Astrocyte (in vitro differentiated cells and primary cell): ENCODE data around the gene AFF3. TPM values are rescaled to one million over a fixed set of nuclear protein-coding genes. Genes with fewer than 3 reads are reported as not detected.

Experiments used
- DNase-seq: peaks from one replicate; pipeline ENCODE4 v3.0.0-alpha.2; 2010; ENCODE audit warnings: low read depth
- FAIRE-seq: peaks from 2 replicates; lab custom pipeline; 2011; peaks lifted over from hg19 to GRCh38; lab: Jason Lieb, UNC
- H2AFZ ChIP-seq: 2 replicates; pipeline ENCODE4 v1.6.0; 2012; ENCODE audit warnings: low read depth, low read length, inconsistent platforms
- H3K27ac ChIP-seq: 2 replicates; pipeline ENCODE4 v1.5.1; 2011; ENCODE audit warnings: low read depth, low read length, inconsistent platforms
- H3K27me3 ChIP-seq: 2 replicates; pipeline ENCODE4 v1.6.0; 2011; ENCODE audit warnings: low read length, inconsistent platforms; ENCODE audit not compliant: insufficient read depth
- H3K36me3 ChIP-seq: 2 replicates; pipeline ENCODE4 v1.5.1; 2011; ENCODE audit warnings: low read length, inconsistent platforms; ENCODE audit not compliant: insufficient read depth
- H3K4me1 ChIP-seq: 2 replicates; pipeline ENCODE4 v1.5.1; 2011; ENCODE audit warnings: low read length, inconsistent platforms; ENCODE audit not compliant: insufficient read depth
- H3K4me2 ChIP-seq: 2 replicates; pipeline ENCODE4 v1.6.0; 2012; ENCODE audit warnings: low read length, inconsistent platforms
- H3K4me3 ChIP-seq: 2 replicates; pipeline ENCODE4 v1.5.1; 2011; ENCODE audit warnings: low read depth, mild to moderate bottlenecking, low read length, inconsistent platforms; ENCODE audit not compliant: insufficient read depth
- H3K79me2 ChIP-seq: 2 replicates; pipeline ENCODE4 v1.6.0; 2012; ENCODE audit warnings: mild to moderate bottlenecking, low read length, inconsistent platforms; ENCODE audit not compliant: insufficient read depth
- H3K9ac ChIP-seq: 2 replicates; pipeline ENCODE4 v1.6.0; 2012; ENCODE audit warnings: mild to moderate bottlenecking, low read length, inconsistent platforms
- H3K9me3 ChIP-seq: 2 replicates; pipeline ENCODE4 v1.5.1; 2012; ENCODE audit warnings: low read depth, mild to moderate bottlenecking, low read length, inconsistent platforms; ENCODE audit not compliant: insufficient read depth
- H4K20me1 ChIP-seq: 2 replicates; pipeline ENCODE4 v1.6.0; 2012; ENCODE audit warnings: low read length, inconsistent platforms; ENCODE audit not compliant: insufficient read depth
- H3K27ac Mint-ChIP-seq: one replicate; pipeline ENCODE4 v1.8.0; 2021; ENCODE audit warnings: mild to moderate bottlenecking, mixed read lengths; ENCODE audit not compliant: unreplicated experiment
- H3K27me3 Mint-ChIP-seq: one replicate; pipeline ENCODE4 v1.8.0; 2021; ENCODE audit warnings: low read depth, mixed read lengths; ENCODE audit not compliant: unreplicated experiment
- H3K36me3 Mint-ChIP-seq: one replicate; pipeline ENCODE4 v1.8.0; 2021; ENCODE audit warnings: low read depth, mixed read lengths; ENCODE audit not compliant: unreplicated experiment
- H3K4me1 Mint-ChIP-seq: one replicate; pipeline ENCODE4 v1.8.0; 2021; ENCODE audit warnings: low read depth, mixed read lengths; ENCODE audit not compliant: unreplicated experiment
- H3K4me3 Mint-ChIP-seq: one replicate; pipeline ENCODE4 v1.8.0; 2021; ENCODE audit warnings: mild to moderate bottlenecking, moderate library complexity, mixed read lengths; ENCODE audit not compliant: unreplicated experiment
- H3K9me3 Mint-ChIP-seq: one replicate; pipeline ENCODE4 v1.8.0; 2021; ENCODE audit warnings: mild to moderate bottlenecking, mixed read lengths; ENCODE audit not compliant: unreplicated experiment
- EZH2 ChIP-seq: IDR thresholded peaks from 2 replicates; pipeline ENCODE4 v1.6.1; 2012; ENCODE audit warnings: mild to moderate bottlenecking, low read length, inconsistent platforms; ENCODE audit not compliant: insufficient read depth
- total RNA-seq: library from RNA; stranded (reverse); gene quantifications from 2 replicates; pipeline ENCODE4 v1.2.1, GENCODE V29; 2021
- TF ChIP-seq, protein P1 (sequence below): IDR thresholded peaks from 2 replicates; pipeline ENCODE4 v1.5.1; 2011; ENCODE audit warnings: low read depth, mild to moderate bottlenecking, inconsistent platforms, low read length, moderate library complexity; ENCODE audit not compliant: insufficient read depth

The AFF3 gene
- total RNA-seq, 1 donor from 2014 or later = 14.7 TPM

DNA sequence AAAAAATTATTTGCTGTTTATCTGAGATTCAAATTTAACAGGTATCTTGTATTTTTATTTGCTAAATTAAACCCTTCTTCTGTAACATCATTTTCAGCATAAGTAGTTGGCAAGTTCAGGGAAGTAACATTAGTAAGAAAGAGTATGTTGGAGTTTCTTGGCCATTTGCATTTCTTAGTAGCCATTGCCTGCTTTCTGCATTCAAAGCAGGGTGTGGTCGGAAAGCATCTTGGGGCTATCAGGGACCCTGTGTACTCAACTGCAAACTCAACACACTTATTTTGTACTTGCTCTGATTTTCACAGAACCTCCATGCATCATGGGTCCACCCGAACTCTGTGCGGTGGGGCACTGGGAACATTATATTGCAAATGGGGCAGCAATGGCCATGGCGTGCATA is 622.2 kb downstream of the AFF3 start:
- no peak overlapping the region for H3K27ac ChIP-seq
- H3K79me2 ChIP-seq = no peaks in the 10 kb centered on the region
- H2AFZ ChIP-seq = no peak overlapping the region
- no peaks in the 10 kb centered on the region for H3K36me3 Mint-ChIP-seq
- H3K4me1 Mint-ChIP-seq = no peaks in the 10 kb centered on the region
- no peak for FAIRE-seq
- no peak for DNase-seq
- H3K4me3 ChIP-seq = no peak overlapping the region
- no peaks in the 10 kb centered on the region for H3K36me3 ChIP-seq
- H3K27ac Mint-ChIP-seq = no peak overlapping the region
- H3K4me2 ChIP-seq = no peak overlapping the region
- H3K27me3 Mint-ChIP-seq = peaks cover 8% of the 10 kb centered on the region
- no peaks in the 10 kb centered on the region for H3K9me3 Mint-ChIP-seq
- peaks cover 3% of the 10 kb centered on the region for H3K27me3 ChIP-seq
- no peak for TF ChIP-seq EZH2
- TF ChIP-seq, protein P1, sequence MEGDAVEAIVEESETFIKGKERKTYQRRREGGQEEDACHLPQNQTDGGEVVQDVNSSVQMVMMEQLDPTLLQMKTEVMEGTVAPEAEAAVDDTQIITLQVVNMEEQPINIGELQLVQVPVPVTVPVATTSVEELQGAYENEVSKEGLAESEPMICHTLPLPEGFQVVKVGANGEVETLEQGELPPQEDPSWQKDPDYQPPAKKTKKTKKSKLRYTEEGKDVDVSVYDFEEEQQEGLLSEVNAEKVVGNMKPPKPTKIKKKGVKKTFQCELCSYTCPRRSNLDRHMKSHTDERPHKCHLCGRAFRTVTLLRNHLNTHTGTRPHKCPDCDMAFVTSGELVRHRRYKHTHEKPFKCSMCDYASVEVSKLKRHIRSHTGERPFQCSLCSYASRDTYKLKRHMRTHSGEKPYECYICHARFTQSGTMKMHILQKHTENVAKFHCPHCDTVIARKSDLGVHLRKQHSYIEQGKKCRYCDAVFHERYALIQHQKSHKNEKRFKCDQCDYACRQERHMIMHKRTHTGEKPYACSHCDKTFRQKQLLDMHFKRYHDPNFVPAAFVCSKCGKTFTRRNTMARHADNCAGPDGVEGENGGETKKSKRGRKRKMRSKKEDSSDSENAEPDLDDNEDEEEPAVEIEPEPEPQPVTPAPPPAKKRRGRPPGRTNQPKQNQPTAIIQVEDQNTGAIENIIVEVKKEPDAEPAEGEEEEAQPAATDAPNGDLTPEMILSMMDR = no peak
- H4K20me1 ChIP-seq = no peaks in the 10 kb centered on the region
- H3K9ac ChIP-seq = no peak overlapping the region
- H3K4me1 ChIP-seq = no peaks in the 10 kb centered on the region
- H3K4me3 Mint-ChIP-seq = no peak overlapping the region
- no peaks in the 10 kb centered on the region for H3K9me3 ChIP-seq

GRCh38 chr2:99514357-99514756 is 628.0 kb downstream of the AFF3 start:
- Mint-ChIP-seq H3K27ac (no peak overlapping the region), H3K4me1 (no peaks in the 10 kb centered on the region), H3K9me3 (no peaks in the 10 kb centered on the region), H3K4me3 (no peak overlapping the region), H3K36me3 (no peaks in the 10 kb centered on the region), H3K27me3 (peaks cover 12% of the 10 kb centered on the region)
- Histone ChIP-seq H3K27me3 (peaks cover 3% of the 10 kb centered on the region), H3K27ac (no peak overlapping the region), H3K4me1 (no peaks in the 10 kb centered on the region), H4K20me1 (no peaks in the 10 kb centered on the region), H2AFZ (no peak overlapping the region), H3K9me3 (no peaks in the 10 kb centered on the region), H3K79me2 (no peaks in the 10 kb centered on the region), H3K4me2 (no peak overlapping the region), H3K4me3 (no peak overlapping the region), H3K9ac (no peak overlapping the region), H3K36me3 (no peaks in the 10 kb centered on the region)
- TF ChIP-seq EZH2 = no peak
- TF ChIP-seq, protein P1 = no peak
- FAIRE-seq = no peak
- no peak for DNase-seq

GRCh38 chr2:99512181-99512591 is 630.2 kb downstream of the AFF3 start:
- no peak overlapping the region for H3K4me3 Mint-ChIP-seq
- H3K9me3 ChIP-seq = no peaks in the 10 kb centered on the region
- peaks cover 3% of the 10 kb centered on the region for H3K27me3 ChIP-seq
- DNase-seq (no peak), FAIRE-seq (no peak)
- no peaks in the 10 kb centered on the region for H3K9me3 Mint-ChIP-seq
- H3K4me1 Mint-ChIP-seq = no peaks in the 10 kb centered on the region
- H3K27me3 Mint-ChIP-seq = peaks cover 7% of the 10 kb centered on the region
- no peak overlapping the region for H3K9ac ChIP-seq
- no peak overlapping the region for H3K4me2 ChIP-seq
- H3K4me3 ChIP-seq = no peak overlapping the region
- no peak for TF ChIP-seq EZH2
- TF ChIP-seq, protein P1 = no peak
- H3K36me3 Mint-ChIP-seq = no peaks in the 10 kb centered on the region
- no peak overlapping the region for H3K27ac Mint-ChIP-seq
- no peaks in the 10 kb centered on the region for H3K4me1 ChIP-seq
- no peaks in the 10 kb centered on the region for H3K79me2 ChIP-seq
- H4K20me1 ChIP-seq = no peaks in the 10 kb centered on the region
- H3K36me3 ChIP-seq = no peaks in the 10 kb centered on the region
- no peak overlapping the region for H2AFZ ChIP-seq
- no peak overlapping the region for H3K27ac ChIP-seq
